GM12872 (cell line): ENCODE results near the gene NAA35.

Source experiments
- TF ChIP-seq, protein P1 (sequence below): IDR thresholded peaks from 3 replicates; pipeline ENCODE4 v1.5.1; 2011; ENCODE audit warnings: low read depth, mild to moderate bottlenecking, low read length, moderate library complexity; ENCODE audit not compliant: insufficient read depth

The NAA35 gene

DNA sequence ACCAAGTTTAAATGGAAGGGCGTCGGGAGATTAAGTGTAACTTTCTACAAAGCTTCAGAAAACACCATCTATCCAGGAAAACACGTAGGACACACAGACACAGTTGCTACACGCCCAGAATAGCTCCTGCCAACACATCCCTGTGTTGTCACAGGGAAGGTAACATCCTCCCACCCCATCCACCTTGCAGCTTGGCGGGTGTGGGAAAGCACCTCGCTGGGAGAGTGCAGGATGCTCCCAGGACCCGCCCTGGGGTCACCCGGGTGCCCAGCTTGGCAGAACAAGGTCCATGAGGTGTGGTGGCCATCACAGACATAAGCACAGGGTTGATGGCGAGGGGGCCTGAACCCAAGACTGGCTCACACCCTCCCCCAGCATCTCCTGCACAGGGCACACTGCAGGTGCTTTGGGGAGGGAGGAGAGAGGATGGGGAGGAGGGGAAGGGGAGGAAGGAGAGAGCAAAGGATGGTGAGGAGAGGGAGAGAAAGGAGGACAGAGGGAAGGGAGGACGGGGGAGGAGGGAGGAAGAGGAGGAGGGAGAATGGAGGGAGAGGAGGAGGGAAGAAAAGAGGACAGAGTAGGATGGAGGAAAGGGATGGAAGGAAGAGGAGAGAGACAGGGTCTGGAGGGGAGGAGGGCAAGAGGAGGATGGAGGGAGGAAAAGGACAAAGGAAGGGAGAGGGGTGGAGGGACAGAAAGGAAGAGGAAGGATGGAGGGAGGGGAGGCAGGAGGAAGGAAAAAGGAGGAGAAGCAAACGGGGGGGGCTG, 121.2 kb downstream of the NAA35 start:
- TF ChIP-seq, protein P1, sequence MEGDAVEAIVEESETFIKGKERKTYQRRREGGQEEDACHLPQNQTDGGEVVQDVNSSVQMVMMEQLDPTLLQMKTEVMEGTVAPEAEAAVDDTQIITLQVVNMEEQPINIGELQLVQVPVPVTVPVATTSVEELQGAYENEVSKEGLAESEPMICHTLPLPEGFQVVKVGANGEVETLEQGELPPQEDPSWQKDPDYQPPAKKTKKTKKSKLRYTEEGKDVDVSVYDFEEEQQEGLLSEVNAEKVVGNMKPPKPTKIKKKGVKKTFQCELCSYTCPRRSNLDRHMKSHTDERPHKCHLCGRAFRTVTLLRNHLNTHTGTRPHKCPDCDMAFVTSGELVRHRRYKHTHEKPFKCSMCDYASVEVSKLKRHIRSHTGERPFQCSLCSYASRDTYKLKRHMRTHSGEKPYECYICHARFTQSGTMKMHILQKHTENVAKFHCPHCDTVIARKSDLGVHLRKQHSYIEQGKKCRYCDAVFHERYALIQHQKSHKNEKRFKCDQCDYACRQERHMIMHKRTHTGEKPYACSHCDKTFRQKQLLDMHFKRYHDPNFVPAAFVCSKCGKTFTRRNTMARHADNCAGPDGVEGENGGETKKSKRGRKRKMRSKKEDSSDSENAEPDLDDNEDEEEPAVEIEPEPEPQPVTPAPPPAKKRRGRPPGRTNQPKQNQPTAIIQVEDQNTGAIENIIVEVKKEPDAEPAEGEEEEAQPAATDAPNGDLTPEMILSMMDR, result no peak

DNA sequence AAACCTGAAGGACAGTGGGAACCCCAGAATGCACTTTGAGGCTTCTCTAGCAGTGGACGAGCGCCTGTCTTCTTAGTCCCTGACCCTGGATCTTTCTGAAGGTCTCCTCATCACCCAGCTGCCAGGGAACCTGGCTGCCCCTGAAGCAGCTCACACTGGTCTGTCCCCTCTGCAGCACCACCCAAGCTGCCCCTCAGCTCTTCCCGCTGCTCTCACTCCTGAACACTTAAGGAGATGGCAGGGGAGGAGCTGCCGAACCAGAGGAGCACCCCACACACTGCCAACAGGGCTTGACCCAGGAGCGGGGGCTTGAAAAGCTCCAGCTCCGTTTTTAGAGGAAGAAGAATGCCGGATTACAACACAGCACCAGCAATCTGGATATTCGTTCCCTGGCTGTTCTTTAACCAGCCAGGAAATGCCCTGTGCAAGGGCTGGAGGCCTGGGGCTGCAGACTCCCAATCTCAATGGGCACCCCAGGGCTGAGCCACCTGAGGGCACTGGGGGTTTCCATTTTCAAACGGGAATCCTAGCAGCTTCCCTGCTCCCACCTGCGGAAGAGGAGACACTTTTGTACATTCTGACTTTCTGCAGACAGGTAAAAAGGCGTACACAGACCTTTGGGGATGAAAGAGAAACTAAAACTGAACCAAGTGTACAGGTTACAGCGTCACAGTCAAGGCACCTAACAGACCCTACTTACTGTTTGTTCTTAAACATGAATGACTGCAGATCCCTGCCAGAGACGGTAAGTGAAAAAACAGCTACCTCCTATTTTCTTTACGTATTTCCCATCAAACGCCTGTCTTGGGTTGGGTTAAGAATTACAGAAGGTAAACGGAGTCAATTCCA, 122.1 kb downstream of the NAA35 start:
- TF ChIP-seq, protein P1, result no peak

DNA sequence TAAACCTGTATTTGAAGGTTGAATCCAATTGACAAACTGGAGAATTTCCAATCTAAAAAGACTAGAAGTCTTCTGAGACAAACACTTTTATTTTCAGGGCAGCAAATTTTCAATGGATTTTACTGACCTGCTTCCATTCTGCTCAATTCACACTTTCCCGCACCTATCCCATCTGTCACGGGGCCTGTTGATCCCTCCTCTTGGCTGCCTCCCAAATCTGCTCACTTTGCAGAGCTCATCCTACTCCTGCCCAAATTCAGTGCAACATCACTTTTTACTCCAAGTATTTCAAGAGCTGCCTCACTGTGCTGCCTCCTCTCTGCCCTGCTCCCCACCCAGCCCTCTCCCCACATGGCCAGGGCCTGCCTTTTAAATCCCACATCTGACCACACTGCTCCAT, 123.3 kb downstream of the NAA35 start:
- TF ChIP-seq, protein P1, result no peak

DNA sequence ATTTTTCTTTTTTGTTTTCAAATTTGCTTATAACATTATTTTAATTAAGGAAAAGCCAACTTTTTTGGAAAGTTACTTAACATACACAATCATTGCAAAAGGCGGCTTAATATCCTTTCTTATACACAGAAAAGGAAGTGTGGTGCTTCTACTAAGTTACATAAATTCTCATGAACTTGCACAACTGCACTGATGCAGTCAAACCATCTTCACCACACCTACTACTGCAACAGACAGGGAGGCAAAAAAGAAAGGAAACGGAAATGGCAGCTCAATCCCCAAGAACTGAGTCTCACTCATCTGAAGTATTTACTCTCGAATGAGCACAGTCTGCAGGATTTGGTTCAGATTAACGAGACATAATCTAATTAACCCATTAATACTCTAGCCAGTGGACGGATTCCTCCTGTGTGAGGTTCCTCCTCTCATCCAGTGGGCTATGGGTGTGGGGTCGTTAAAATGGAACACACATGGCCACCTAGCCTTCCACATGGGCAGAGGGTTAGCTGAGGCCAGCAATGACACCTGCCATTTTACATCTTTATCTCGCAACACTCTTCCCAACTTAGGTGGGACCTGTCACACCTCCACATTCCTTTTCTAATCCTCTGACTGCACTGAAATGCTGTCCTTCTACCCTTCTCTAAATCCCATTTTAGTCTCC, 128.4 kb downstream of the NAA35 start:
- TF ChIP-seq, protein P1, result no peak
